Stimulated activated CD8-positive, alpha-beta memory T cell treated with anti-CD3 and anti-CD28 coated beads, Interleukin-2, amount 100 ng/mL, for 48 hours (primary cell): ENCODE measurements around the gene STK39.
"Not testable (repeated sequence)": the region's sequence is repeated elsewhere in the genome, so short reads cannot be mapped to it uniquely, and the experiment has no call there.

ENCODE experiments used
- DNase-seq, 2 donors: peaks; one replicate each; pipeline ENCODE4 v3.0.0-alpha.2; 2020; ENCODE audit warnings: low read depth in 2 of 2

The STK39 gene

DNA sequence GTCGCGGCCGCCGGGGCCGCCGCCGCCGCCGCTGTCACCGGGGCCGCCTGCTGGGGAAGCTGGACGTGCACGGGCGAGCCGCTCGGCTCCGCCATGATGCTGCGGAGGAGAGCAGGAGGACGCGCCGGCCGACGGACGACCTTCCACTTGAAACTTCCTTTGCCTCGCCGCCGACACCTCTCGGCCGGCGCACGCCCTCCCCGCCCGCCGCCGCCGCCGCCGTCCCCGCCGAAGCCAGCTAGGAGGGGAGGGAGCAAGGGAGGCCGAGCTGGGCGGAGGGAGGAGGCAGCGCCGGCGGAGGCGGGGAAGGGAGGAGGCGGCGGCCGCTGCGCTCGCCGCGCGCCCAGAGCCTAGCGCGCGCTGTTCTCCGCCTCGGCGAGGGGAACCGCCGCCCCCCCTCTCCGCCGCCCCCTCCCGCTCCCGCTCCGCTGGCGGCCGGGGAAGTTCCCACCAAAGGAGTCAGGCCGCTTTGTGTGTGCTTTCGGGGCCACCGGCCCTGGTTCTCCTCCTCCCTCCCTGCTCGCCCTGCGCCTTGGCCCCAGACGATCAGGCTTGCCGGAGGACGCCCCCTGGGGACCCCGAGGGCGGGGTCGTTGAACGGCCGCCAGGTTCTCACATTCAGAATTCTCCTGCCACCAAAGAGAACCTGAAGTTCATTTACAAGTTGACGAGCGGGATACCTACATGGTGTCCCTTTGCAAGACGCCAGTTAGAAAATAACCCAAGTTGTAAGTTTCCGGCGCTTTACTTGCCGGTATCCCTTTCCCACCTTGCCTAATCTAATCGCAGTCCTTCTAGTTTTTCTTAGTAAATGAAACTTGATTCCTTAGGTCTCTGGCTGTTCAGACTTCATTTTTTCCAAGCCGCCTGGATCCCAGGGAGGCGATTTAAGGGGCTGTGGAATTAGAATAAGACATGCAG is at the start of gene STK39:
TSS of gene STK39 (minus strand) at position 255 of the 921 bp plus-strand sequence. CDS start at position 95, 160 bp downstream.
- DNase-seq = peak; percentile 60 to 68

DNA sequence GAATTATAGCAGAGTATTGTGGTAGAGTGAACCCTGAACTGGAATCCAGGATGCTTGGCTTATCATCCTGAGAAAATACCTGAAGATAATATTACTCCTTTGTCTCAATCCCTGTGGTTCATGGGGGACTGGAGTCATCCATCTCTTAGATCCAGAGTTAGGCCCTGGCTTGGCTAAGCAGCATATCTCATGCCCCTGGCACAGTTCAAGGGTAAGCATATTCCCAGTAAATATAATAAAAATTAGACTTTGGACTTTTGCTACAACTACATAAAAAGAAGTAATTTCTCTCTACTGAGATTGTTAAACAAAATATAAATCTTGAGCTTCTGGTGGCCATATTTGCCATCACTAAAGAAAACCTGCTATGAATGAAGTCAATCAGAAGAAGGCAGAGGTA is 47.7 kb upstream of the STK39 start:
- no peak for DNase-seq

DNA sequence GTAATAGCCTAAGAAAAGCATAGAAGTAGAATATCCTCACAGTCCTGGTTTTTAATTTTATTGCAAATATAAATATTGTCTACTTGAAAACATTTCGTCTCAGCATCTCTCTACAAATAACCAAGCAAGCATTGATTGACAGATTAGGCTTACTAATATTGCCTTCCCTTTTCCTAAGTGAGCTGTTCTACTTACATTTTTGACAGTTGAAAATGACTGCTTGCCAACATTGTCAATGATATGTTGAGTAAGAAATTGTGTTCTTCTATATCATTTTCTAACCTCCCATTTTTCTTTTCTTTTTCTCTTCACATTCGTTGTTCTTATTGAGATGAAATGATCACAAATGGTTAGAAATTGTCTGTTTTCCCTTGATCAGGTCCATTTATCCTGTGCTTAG is 47.0 kb upstream of the STK39 start:
- DNase-seq = no peak

DNA sequence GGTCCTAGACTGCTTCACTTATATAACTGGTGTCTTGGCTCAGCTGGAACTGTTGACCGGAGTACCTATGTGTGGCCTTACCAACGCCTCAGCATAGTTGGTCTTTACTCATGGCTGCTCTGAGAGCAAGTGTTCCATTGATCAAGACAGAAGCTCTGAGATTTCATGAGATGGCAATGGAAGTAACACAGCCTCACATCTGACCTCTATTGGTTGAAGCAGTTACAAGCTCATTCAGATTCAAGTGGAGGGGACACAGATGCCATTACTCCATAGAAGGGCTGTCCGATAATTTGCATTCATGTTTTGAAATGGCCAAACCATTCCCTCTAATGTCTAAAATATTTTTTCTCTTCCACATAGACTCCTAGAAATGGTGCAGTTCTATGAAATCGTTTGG is 46.4 kb upstream of the STK39 start:
- DNase-seq = no peak

DNA sequence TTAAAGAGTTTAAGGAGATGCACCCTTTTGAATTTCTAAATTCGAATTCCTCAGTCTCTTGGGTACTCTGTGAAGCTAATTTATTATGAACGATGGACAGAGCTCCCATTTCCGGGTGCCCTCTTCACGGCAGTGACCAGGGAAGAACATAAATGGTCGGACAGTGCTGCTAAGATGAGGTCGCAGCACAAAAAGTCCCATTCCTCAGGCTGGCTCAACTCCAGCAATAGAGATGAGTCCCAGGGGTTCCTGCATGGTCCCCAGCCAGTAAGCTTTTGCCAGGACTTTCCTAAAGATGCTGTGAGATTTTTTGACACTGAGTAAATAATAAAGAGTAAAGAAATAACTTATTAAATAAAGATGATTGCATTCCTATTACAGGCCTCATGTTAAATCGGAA is 43.0 kb upstream of the STK39 start:
- DNase-seq = no peak

DNA sequence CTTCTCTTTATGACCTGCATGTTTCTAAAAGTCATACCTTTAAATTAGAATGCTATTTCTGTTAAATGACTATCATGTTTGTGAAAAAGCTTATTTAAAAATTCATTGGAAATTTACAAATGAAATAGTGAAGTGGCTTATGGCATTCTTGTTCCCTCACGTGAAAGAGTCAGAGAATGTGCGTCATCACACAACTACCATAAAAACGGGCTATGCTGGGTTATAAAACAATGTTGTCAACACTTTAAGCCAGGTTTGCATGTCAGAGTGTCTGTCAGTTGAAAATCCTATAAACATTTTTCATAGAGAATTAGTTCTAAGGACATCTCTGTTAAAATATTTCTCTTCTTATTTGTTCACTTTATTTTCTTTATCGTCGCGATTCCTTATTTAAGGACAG is 42.5 kb upstream of the STK39 start:
- no peak for DNase-seq

DNA sequence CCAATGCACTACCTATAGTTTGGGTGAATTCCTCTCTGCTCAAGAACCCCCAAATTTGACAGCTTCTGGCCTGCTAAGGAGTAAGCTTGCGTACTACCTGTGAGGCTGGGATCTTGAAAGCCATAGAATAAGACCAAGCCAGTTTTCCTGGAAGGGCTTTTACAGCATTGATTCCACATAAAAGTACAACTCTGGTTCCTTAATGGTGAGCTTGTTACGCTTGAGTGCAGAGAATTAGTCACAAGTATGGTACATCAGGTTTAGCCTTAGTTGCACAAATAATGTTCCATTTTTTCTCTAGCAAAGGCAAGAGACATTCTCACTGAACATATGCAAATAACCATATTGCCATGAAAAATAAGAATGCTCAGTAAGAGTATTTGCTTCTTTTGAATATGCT is 39.1 kb upstream of the STK39 start:
- no peak for DNase-seq

DNA sequence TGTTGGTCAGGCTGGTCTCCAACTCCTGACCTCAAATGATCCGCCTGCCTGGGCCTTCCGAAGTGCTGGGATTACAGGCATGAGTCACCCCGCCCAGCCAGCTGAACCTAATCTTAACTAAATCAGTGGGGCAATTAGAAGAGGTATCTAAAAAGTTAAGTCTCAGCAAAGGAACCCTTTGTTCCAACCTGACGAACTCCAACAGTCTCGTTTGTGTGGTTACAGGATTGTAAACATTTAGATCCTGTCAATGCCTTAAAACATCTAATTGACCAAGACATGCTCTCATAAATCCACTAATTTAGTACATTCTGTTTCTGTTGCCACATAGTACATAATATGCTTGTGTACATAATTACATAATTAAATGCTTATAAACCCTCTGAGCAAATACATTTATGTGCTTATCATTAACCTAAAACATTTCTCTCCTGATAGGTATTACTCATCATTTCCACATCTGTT is 31.1 kb upstream of the STK39 start:
- DNase-seq = no peak

DNA sequence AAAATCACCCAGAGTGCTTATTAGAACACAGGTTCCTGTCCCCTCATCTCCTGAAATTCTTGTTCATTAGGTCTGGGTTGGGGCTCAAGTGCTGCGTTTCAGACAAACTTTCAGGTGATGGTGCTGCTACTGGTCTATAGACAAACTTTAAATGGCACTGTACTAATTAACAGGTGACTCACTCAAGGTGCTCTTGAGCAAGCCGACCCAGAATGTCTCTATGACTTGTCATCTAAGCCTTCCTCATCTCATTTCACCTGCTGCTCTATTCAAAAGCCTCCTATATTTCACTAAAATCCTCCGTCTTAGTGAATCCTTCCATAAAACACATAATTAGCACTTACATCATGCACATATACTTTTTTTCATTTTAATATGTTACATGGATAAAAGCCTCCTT is 29.9 kb upstream of the STK39 start:
- DNase-seq = no peak

DNA sequence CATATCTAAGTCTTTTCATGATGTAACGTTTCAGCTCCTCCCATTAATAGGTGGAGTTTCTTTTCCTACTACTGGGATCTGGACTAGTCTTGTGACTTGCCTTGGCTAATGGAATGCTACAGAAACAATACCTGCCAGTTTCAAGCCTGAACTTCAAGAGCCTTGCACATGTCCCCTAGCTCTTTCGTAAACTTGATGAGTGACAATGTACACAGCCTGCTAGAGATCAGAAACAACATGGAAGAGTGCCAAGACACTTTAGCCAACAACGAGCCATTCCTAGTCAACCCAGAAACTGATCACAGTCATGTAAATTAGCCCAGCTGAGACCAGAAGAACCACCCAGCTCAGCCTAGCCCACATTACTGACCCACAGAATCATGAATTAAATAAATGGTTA is 24.8 kb upstream of the STK39 start:
- DNase-seq = no peak

DNA sequence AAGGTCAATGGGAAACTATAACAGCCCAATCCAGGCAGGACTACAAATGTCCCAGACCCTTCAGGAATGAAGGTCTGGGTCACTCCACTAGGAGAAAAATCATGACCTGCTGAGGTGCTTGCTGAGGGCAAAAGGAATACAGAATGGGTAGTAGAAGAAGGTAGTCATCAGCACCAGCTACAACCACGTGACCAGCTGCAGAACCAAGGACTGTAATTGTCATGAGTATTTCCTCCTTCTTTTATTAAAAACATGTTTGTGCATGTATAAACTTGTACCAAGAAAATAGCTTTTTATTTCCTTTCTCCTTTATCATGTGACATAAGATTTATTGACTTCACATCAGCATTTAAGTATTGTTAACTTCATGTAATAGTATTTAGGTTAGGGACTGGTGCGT is 15.5 kb upstream of the STK39 start:
- DNase-seq = not testable (repeated sequence)

DNA sequence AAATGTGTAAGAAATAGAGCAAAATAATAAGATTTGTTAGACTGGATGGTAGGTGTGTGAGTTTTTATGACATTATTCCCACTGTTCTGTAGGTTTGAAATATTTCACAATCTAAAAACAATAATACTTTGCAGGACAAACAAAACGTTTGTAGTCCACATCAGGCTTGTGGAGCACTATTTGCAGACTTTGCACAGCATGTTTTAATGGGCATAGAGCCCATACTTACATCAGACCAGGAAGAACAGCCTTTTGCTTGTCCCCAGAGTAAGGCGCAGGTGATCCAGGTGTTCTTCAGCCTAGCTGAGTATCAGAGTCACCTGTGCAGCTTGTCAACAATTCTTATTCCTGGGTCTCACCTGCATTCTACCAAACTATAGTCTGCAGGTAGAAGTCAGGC is 9.1 kb upstream of the STK39 start:
- DNase-seq = no peak

DNA sequence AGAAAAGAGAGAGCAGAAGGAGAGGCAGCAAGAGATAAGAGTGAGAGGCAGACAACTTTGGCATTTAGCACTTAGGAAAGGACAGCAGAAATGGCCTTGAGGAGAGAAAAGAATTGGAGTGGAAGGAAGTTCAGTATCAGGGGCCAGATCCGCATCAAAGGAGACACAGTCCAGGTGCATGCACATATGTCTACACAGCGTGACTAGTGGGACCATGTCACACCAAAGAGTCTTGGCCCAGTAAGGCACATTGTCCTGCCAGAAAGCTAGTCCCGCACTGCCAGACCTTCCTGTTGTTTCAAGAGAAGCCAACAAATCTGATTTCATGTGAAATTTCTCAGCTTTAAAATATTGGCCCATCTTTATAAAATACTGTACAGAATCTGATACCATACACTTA is 8.5 kb upstream of the STK39 start:
- no peak for DNase-seq

DNA sequence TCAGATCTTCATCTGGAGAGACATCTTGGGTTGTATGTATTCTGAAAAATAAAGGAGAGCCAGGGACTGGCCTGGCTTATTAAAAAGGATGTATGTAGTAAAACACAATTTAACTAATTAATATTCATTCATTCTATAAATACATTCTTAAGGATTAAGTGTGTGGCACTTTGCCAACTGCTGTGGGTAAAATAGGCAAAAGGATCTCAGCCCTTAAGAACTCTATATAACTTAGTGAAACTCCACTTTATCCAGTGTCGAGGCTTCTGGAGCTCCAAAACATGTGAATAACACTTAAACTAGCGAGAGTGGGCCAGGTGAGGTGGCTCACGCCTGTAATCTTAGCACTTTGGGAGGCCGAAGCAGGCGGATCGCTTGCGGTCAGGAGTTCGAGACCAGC is 7.7 kb upstream of the STK39 start:
- no peak for DNase-seq

DNA sequence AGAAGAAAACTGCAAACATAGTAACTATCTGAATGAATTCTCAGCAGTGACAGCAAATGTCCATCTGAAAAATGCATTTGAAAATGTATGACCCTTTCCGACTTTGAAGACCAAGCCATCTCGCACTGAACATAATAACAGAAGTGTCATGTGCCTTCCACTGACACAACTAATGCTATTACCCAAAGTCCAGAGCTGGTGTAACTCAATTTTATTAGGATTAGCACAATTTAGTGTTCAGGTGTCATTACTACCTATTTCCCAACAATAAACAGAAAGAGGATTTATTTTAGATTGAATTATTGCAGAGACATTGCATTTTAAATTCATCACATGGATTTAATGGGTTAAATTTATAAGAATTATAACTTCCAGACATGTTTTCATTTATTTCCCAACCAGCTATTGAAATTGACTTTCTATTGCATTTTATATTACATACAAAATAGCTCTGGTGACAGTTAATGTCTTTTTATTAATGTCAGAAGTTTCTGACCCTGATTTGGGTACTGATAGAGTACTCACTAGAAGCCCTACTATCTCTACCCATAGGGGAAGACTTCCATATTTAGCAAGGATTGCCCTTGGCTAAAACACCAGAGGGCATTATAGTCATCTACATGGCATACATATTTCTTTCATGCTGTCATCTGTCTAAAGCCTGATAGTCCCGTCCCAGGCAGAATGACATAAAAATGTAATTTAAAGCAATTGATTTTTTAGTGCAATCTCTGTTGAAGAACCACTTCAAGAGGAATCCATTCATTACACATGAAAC is 7.0 kb upstream of the STK39 start:
- no peak for DNase-seq

DNA sequence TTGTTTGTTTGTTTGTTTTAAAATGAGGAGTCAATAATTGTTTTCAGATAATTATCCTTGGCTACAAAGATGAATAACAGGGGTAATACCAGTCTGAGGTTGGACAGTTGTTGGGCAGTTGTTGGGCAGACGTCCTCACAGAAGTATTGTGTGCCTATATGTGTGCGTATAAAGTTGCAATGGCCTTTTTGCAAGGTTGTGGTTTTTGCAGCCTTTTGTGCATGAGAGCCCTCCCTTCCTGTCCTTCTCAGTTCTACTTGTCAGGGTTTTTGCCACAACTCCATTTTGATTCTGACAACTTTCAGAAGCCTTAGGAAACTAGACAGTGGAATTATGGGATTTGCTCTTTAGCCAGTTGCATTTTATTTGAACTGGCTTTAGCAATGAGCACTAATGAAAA is 6.0 kb upstream of the STK39 start:
- DNase-seq = no peak

DNA sequence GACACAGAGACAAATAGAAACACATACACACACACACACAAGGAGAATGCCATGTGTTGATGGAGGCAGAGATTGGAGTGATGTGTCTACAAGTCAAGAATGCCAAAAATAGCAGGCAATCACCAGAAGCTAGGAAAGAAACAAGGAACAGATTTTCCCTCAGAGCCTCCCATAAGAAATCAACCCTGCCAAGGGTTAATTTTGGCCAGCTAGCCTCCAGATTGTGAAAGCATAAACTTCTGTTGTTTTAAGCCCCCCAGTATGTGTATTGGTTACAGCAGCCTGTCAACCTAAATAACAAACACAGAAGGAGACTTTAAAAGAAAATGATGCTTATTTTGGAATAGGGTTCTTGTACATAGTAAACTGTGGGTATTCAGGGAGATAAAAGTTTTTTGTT is 5.6 kb upstream of the STK39 start:
- no peak for DNase-seq

DNA sequence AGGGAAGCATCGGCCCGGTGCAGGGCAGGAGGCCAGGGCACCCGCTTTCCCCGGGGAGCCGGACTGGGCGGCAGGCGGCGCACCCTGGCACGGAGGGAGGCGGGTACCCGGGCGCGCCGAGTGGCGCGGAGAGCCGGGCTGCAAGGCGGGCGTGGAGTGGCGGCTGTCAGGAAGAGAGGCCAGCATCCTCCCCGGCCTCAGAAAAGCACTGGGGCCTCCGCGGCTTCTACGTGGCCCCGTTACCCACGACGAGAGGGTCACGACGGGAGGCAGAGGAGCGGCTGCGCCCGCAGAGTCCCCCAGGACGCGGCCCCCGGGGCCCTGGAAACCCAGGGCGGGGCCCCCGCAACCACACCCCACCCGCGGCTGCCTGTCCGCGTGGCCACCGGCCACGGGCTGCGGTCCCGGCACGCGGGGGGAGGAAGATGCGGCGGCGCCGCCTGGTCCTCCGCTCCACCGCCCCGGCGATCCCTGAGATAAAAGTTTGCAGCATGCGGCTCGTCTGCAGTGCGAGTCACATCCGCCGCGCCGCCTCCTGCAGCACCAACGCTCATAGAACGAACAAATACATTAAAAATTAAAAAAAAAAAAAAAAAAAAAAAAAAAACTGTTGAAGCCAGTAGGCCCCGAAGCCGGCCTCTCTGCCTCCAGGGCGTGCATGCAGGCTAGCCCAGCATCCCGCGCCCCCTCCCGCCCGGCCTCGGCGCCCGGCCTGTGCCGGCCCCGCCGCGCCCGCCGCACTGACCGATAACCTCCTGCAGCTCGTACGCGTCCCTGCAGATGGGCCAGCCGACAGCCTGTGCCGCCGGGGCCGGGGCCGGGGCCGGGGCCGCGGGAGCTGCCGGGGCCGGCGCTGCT is 683 bp downstream of the STK39 start:
- DNase-seq = peak; percentile 58 to 64

DNA sequence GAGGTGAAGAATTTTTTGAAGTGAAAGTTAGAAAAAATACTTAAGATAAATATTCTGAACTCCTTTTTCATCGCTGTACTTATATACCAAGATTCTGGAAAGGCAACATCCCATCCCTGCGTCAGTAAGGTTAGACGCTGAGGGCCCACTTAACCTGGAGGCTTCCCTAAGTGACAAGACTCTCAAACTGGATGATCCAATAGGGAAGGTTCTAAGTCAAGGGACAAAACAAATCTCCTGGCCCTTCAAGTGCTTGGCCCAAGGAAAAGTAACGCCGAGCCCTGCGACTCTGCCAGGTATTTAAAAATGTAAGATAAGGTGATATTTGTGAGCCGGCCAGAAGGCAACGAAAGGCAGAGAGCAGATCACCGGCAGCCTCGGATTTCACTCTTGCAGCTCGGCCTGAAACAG is 1.3 kb downstream of the STK39 start:
- no peak for DNase-seq

DNA sequence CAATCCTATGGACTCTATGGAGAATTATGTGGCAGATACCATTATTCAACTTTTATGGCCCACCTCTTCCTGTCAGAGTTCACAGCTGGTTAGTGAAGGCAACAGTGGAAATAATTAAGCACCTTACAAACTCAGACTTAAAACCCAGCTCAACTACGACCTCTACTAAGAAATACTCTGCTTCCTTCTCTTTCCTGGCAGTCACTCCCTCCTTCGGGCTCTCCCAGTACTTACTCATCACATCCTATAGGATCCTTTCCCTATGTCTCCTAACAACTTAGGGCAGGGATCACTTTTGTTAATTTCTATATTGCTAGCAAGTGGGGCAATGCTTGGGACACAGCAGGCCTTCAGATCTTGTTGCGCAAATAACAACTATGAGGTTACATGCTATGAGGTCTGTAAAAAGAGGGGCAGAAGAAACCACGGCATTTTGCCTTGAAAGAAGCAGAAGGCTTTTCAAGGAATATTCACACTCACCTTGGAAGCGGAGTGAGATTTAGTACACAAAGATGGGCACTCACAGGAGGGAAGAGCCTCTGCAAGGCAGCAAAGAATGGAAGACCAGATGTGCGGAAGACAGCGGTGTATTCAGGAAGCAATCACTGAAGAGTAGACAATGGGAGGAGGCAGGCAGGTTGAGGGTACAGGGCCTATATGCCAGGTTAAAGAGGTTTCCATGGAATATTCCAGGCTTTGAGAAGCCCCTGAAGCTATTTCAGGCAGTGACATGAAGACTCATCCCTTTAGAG is 2.1 kb downstream of the STK39 start:
- no peak for DNase-seq

DNA sequence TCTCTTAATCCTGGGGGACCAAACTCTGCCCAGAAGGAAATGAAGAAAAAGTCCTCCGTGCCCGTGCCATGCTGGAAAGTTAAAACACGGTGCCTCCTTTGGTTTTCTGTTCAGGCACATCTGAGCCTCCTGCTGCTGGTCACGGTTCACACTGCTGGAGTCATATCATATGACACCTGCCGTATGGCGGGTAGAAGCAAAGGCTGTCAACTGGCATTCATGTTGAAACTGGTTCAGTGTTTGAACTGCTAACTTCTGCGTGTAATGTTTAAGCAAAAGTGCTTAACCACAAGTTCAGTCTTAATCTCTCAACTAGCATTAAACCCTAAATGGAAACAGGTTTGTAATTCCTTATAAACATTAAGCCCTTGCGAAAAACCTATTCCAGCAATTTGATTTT is 3.1 kb downstream of the STK39 start:
- DNase-seq = peak; percentile 4 to 27
